ENCODE results near the gene IL18BP. TPM values are rescaled to one million over a fixed set of nuclear protein-coding genes. Genes with fewer than 3 reads are reported as not detected.

Gene IL18BP
- total and polyA plus RNA-seq, 2 donors (not counting 3 experiments of a cell fraction or from before 2014, with no cell fraction given) = 12.9 to 20.1 TPM

- ChIA-PET POLR2A (no interaction called here), CTCF (interaction anchor here (1.6 to 3.5 kb wide), 3 partner anchors 18 to 424 kb away, joined by 3 to 13 read pairs (median 6); no protein-coding TSS in a partner anchor)
- no peaks in the 10 kb centered on the region for H3K79me2 ChIP-seq (ENCODE audit: control insufficient read depth, insufficient read depth, low read length)
- dilution Hi-C loops (cut with MboI; ENCODE audit: extremely low pct_ligation_motif_present, low sequenced_read_pairs) (no loop called here), intact Hi-C loops (cut with micrococcal nuclease) (no loop called here)
- H3K27ac ChIP-seq (ENCODE audit: insufficient read depth, low read depth, low read length) = no peak overlapping the region
- DNase-seq (ENCODE audit: low read depth, low spot score) (no peak), FAIRE-seq (no peak)
- H3K4me3 ChIP-seq (replicated peaks in 1 of 3; ENCODE audit: insufficient read depth in 1 of 3, low read depth in 1 of 3, low read length in 3 of 3) = no peak overlapping the region
- TF ChIP-seq POLR2A (IDR thresholded peaks at IDR 0.05; ENCODE audit: low read depth, low read length) = no peak
- TF ChIP-seq MAX (IDR thresholded peaks at IDR 0.05; ENCODE audit: insufficient read depth, insufficient read length) = no peak
- TF ChIP-seq JUN (IDR thresholded peaks at IDR 0.05; ENCODE audit: borderline replicate concordance, insufficient read depth, insufficient read length, low read depth) = no peak
- no peak for TF ChIP-seq POLR2AphosphoS5 (IDR thresholded peaks at IDR 0.05; ENCODE audit: insufficient read depth, low read depth, low read length)
- TF ChIP-seq FOS (IDR thresholded peaks at IDR 0.05; ENCODE audit: borderline replicate concordance, insufficient read depth, low read length) = no peak
- TF ChIP-seq EZH2 (IDR thresholded peaks at IDR 0.05; ENCODE audit: borderline replicate concordance, low read depth, low read length, severe bottlenecking) = no peak
- no peak for TF ChIP-seq GATA2 (IDR thresholded peaks at IDR 0.05; ENCODE audit: insufficient read depth, insufficient read length, low read depth, low read length)
- no peak for TF ChIP-seq CTCF (IDR thresholded peaks at IDR 0.05; ENCODE audit: extremely low read depth in 1 of 2, insufficient read depth in 1 of 2, low read depth in 1 of 2, low read length in 2 of 2)
- TF ChIP-seq MYC (IDR thresholded peaks at IDR 0.05; ENCODE audit: low read depth, low read length) = no peak
- no peaks in the 10 kb centered on the region for H3K9me3 ChIP-seq (replicated peaks; ENCODE audit: control insufficient read depth, insufficient read depth, low read length)
- H3K9ac ChIP-seq (replicated peaks; ENCODE audit: extremely low read depth, insufficient read depth, low read length) = no peak overlapping the region
- H3K9me1 ChIP-seq (replicated peaks; ENCODE audit: control insufficient read depth, extremely low read depth, insufficient read depth, low read length) = no peaks in the 10 kb centered on the region
- H3K4me1 ChIP-seq (ENCODE audit: control insufficient read depth, extremely low read depth, insufficient read depth, low read length) = peaks cover 7% of the 10 kb centered on the region
- no TSS peak for BruUV-seq (replicated peaks)
- H4K20me1 ChIP-seq (replicated peaks; ENCODE audit: control insufficient read depth, extremely low read depth, insufficient read depth, low read length) = no peaks in the 10 kb centered on the region
- H3K27me3 ChIP-seq (ENCODE audit: control insufficient read depth in 2 of 2, insufficient read depth in 2 of 2, low read length in 2 of 2) = no peaks in the 10 kb centered on the region
- H3K4me2 ChIP-seq (ENCODE audit: insufficient read depth, low read length) = no peak overlapping the region
- H3K36me3 ChIP-seq (ENCODE audit: control insufficient read depth in 2 of 2, extremely low read depth in 1 of 2, insufficient read depth in 2 of 2, low read length in 2 of 2) = peaks cover 28 to 82% of the 10 kb centered on the region in 2 experiments
- H2AFZ ChIP-seq (ENCODE audit: low read depth, low read length) = no peak overlapping the region
Measured at GRCh38 chr11:72007587-72007986, 8.9 kb downstream of the IL18BP start.
